Mucosa of stomach (tissue), 1 donor: ENCODE data around the gene MYO1E.
A peak's percentile ranks its signal among the peaks of the same experiment; 100 is the strongest.

Experiments used
- H3K27me3 ChIP-seq: one replicate; pipeline ENCODE4 v1.7.0; 2013; ENCODE audit warnings: mild to moderate bottlenecking, low read length; ENCODE audit not compliant: control insufficient read depth, insufficient read depth
- H3K36me3 ChIP-seq: one replicate; pipeline ENCODE4 v1.7.0; 2013; ENCODE audit warnings: low read length; ENCODE audit not compliant: control insufficient read depth, insufficient read depth
- H3K4me1 ChIP-seq: one replicate; pipeline ENCODE4 v1.7.0; 2013; ENCODE audit warnings: mild to moderate bottlenecking, low read length; ENCODE audit not compliant: control insufficient read depth, insufficient read depth
- H3K4me3 ChIP-seq: one replicate; pipeline ENCODE4 v1.7.0; 2013; ENCODE audit warnings: low read length
- H3K9ac ChIP-seq: one replicate; pipeline ENCODE4 v1.7.0; 2013; ENCODE audit warnings: mild to moderate bottlenecking, low read length, moderate library complexity
- H3K9me3 ChIP-seq: one replicate; pipeline ENCODE4 v1.7.0; 2013; ENCODE audit warnings: mild to moderate bottlenecking, low read length, moderate library complexity; ENCODE audit not compliant: control insufficient read depth
- donor health status: Pancreatic carcinoma.

MYO1E gene

GRCh38 chr15:59380902-59381610 lies 8.4 kb upstream of the MYO1E start:
- H3K4me3 ChIP-seq: no peak overlapping the region
- no peaks in the 10 kb centered on the region for H3K36me3 ChIP-seq
- H3K27me3 ChIP-seq: no peaks in the 10 kb centered on the region
- no peak overlapping the region for H3K9ac ChIP-seq
- H3K4me1 ChIP-seq: peaks cover 6% of the 10 kb centered on the region
- no peaks in the 10 kb centered on the region for H3K9me3 ChIP-seq

GRCh38 chr15:59379531-59379930 lies 6.9 kb upstream of the MYO1E start:
- Histone ChIP-seq H3K27me3 (no peaks in the 10 kb centered on the region), H3K9ac (no peak overlapping the region), H3K4me3 (no peak overlapping the region), H3K4me1 (peaks cover 6% of the 10 kb centered on the region), H3K36me3 (no peaks in the 10 kb centered on the region), H3K9me3 (no peaks in the 10 kb centered on the region)

GRCh38 chr15:59378855-59379254 lies 6.2 kb upstream of the MYO1E start:
- no peaks in the 10 kb centered on the region for H3K27me3 ChIP-seq

GRCh38 chr15:59377924-59378323 lies 5.3 kb upstream of the MYO1E start:
- no peaks in the 10 kb centered on the region for H3K9me3 ChIP-seq
- no peaks in the 10 kb centered on the region for H3K36me3 ChIP-seq
- no peak overlapping the region for H3K9ac ChIP-seq
- H3K4me1 ChIP-seq: peaks cover 6% of the 10 kb centered on the region
- H3K27me3 ChIP-seq: no peaks in the 10 kb centered on the region
- no peak overlapping the region for H3K4me3 ChIP-seq

More at GRCh38 chr15:59378855-59379254, 6.2 kb upstream of the MYO1E start:
- no peaks in the 10 kb centered on the region for H3K9me3 ChIP-seq
- H3K36me3 ChIP-seq: no peaks in the 10 kb centered on the region
- H3K4me3 ChIP-seq: no peak overlapping the region
- peaks cover 6% of the 10 kb centered on the region for H3K4me1 ChIP-seq
- H3K9ac ChIP-seq: no peak overlapping the region

- Histone ChIP-seq H3K4me1 (peaks cover 6% of the 10 kb centered on the region), H3K27me3 (no peaks in the 10 kb centered on the region), H3K4me3 (no peak overlapping the region), H3K36me3 (no peaks in the 10 kb centered on the region), H3K9ac (no peak overlapping the region), H3K9me3 (no peaks in the 10 kb centered on the region)
Measured at GRCh38 chr15:59376733-59377132, 4.1 kb upstream of the MYO1E start.

- Histone ChIP-seq H3K4me3 (peak overlapping the region; percentile 85), H3K27me3 (no peaks in the 10 kb centered on the region), H3K4me1 (peaks cover 10% of the 10 kb centered on the region), H3K9me3 (no peaks in the 10 kb centered on the region), H3K36me3 (no peaks in the 10 kb centered on the region), H3K9ac (peak overlapping the region; percentile 96)
Measured at GRCh38 chr15:59373215-59373614, 544 bp upstream of the MYO1E start.

- no peaks in the 10 kb centered on the region for H3K27me3 ChIP-seq
- H3K4me3 ChIP-seq: peak overlapping the region; percentile 85
- H3K9me3 ChIP-seq: no peaks in the 10 kb centered on the region
- H3K9ac ChIP-seq: peak overlapping the region; percentile 96
- peaks cover 10% of the 10 kb centered on the region for H3K4me1 ChIP-seq
- H3K36me3 ChIP-seq: no peaks in the 10 kb centered on the region
Measured at GRCh38 chr15:59371458-59372351, 966 bp downstream of the MYO1E start.

GRCh38 chr15:59369597-59369996 lies 3.1 kb downstream of the MYO1E start:
- peaks cover 10% of the 10 kb centered on the region for H3K4me1 ChIP-seq

GRCh38 chr15:59367022-59367451 lies 5.6 kb downstream of the MYO1E start:
- Histone ChIP-seq H3K9me3 (no peaks in the 10 kb centered on the region), H3K9ac (no peak overlapping the region), H3K27me3 (no peaks in the 10 kb centered on the region), H3K36me3 (no peaks in the 10 kb centered on the region), H3K4me3 (no peak overlapping the region), H3K4me1 (peaks cover 10% of the 10 kb centered on the region)

More at GRCh38 chr15:59369597-59369996, 3.1 kb downstream of the MYO1E start:
- no peaks in the 10 kb centered on the region for H3K36me3 ChIP-seq
- H3K9ac ChIP-seq: no peak overlapping the region
- H3K27me3 ChIP-seq: no peaks in the 10 kb centered on the region
- H3K4me3 ChIP-seq: no peak overlapping the region
- H3K9me3 ChIP-seq: no peaks in the 10 kb centered on the region

GRCh38 chr15:59366333-59367021 lies 6.2 kb downstream of the MYO1E start:
- Histone ChIP-seq H3K27me3 (no peaks in the 10 kb centered on the region), H3K4me1 (peaks cover 10% of the 10 kb centered on the region), H3K4me3 (no peak overlapping the region)

GRCh38 chr15:59364248-59364647 lies 8.4 kb downstream of the MYO1E start:
- no peaks in the 10 kb centered on the region for H3K36me3 ChIP-seq
- H3K4me1 ChIP-seq: no peaks in the 10 kb centered on the region
- H3K9ac ChIP-seq: no peak overlapping the region
- H3K4me3 ChIP-seq: no peak overlapping the region
- no peaks in the 10 kb centered on the region for H3K27me3 ChIP-seq
- no peaks in the 10 kb centered on the region for H3K9me3 ChIP-seq

More at GRCh38 chr15:59366333-59367021, 6.2 kb downstream of the MYO1E start:
- Histone ChIP-seq H3K36me3 (no peaks in the 10 kb centered on the region), H3K9me3 (no peaks in the 10 kb centered on the region), H3K9ac (no peak overlapping the region)

- H3K27me3 ChIP-seq: no peaks in the 10 kb centered on the region
- no peak overlapping the region for H3K9ac ChIP-seq
- H3K4me1 ChIP-seq: no peaks in the 10 kb centered on the region
- H3K4me3 ChIP-seq: no peak overlapping the region
- no peaks in the 10 kb centered on the region for H3K9me3 ChIP-seq
- no peaks in the 10 kb centered on the region for H3K36me3 ChIP-seq
Measured at GRCh38 chr15:59362331-59362730, 10.3 kb downstream of the MYO1E start.
